Measurements from ENCODE around the gene PIK3C2G. TPM values are rescaled to one million over a fixed set of nuclear protein-coding genes. Genes with fewer than 3 reads are reported as not detected.

The PIK3C2G gene
- total RNA-seq, 2 donors from 2014 or later = not detected

DNA sequence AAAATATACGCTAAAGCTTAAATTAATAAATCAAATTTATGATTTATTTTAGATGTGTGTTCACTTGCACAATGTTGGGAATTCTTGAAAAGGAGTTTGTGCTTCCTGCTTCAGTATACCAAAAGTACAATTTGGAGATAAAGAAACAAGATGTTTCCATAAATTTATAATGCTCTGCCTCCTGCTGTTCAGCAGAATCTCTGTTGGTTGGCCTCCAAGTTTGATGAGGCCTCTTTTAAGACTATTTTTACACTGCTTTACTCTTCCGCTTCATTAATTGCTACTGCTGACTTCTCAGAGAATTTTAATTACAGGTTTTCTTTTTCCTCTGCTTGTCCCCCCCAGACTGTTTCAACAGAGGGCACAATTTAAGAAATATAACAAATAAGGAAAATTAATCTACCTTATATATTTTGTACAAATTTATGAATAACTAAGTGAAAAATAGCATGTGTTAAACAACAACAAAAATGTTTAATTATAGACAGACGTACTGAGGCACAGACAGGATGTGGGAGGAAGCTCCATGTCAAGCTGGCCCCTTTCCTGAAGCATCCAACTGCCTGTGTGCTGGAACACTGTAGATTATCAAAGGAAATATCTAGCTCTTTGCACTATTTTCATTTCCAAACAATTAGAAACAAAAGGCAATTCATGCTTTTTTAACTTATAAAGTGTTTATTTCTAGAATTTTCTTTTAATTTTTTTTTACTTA lies 83.9 kb downstream of the PIK3C2G start:
- H3K9me3 Mint-ChIP-seq = peaks cover 7% of the 10 kb centered on the region
- ATAC-seq (replicated peaks) = no peak
- H3K4me1 Mint-ChIP-seq = no peaks in the 10 kb centered on the region
- no peak overlapping the region for H3K4me3 Mint-ChIP-seq
- H3K27ac Mint-ChIP-seq = no peak overlapping the region
- H3K36me3 Mint-ChIP-seq (ENCODE audit: low read depth) = no peaks in the 10 kb centered on the region
- no peaks in the 10 kb centered on the region for H3K27me3 Mint-ChIP-seq

DNA sequence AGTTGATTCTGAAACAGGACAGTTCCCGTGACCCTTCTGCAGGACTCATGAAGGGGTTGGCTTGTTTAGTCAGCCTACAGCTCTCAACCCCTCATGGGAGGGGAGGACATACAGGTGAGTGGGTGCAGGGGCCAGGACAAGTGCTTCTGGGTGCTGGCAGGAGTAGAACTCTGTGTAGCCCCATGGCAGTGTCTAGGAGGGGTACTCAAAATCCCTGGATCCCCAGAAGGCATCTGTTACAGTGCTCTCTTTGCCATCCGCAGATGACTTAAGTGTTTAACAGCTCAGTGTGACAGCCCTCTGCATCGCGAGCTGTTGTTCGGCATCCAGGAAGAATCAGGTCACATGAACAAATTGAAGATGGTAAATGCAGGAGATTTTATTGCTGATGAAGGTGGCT lies 91.0 kb downstream of the PIK3C2G start:
- no peak overlapping the region for H3K27ac Mint-ChIP-seq

DNA sequence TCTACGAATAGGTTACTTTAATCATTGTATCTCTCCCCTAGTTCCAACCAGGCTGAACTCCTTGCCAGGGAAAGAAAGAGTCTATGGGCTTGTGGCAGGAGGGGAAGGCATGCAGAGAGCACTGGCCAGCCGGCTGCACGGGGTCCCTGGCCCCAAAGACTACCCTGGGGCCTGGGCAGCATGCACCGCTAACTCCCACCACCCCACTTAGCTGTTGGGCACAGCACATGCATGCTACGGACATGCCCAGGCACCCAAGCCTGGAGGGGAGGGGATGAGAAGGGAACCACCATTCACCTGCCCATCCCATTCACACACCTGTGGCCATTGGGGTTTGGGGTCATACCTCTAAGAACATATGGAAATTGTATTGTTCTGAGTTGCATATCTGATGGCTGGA lies 94.1 kb downstream of the PIK3C2G start:
- Mint-ChIP-seq H3K9me3 (no peaks in the 10 kb centered on the region), H3K36me3 (ENCODE audit: low read depth) (no peaks in the 10 kb centered on the region), H3K27ac (no peak overlapping the region), H3K4me1 (no peaks in the 10 kb centered on the region), H3K27me3 (no peaks in the 10 kb centered on the region), H3K4me3 (no peak overlapping the region)
- ATAC-seq (replicated peaks) = no peak

More for the DNA sequence above, 91.0 kb downstream of the PIK3C2G start:
- Mint-ChIP-seq H3K4me3 (no peak overlapping the region), H3K27me3 (no peaks in the 10 kb centered on the region), H3K9me3 (peaks cover 4% of the 10 kb centered on the region), H3K36me3 (ENCODE audit: low read depth) (no peaks in the 10 kb centered on the region), H3K4me1 (no peaks in the 10 kb centered on the region)
- no peak for ATAC-seq (replicated peaks)

- Mint-ChIP-seq H3K4me3 (no peak overlapping the region), H3K9me3 (peaks cover 4% of the 10 kb centered on the region), H3K4me1 (no peaks in the 10 kb centered on the region), H3K27me3 (no peaks in the 10 kb centered on the region), H3K27ac (no peak overlapping the region), H3K36me3 (ENCODE audit: low read depth) (no peaks in the 10 kb centered on the region)
- no peak for ATAC-seq (replicated peaks)
Observed at GRCh38 chr12:18358077-18358476, 96.8 kb downstream of the PIK3C2G start.

GRCh38 chr12:18358930-18359329 lies 97.6 kb downstream of the PIK3C2G start:
- H3K9me3 Mint-ChIP-seq = peaks cover 12% of the 10 kb centered on the region
- no peak for ATAC-seq (replicated peaks)
- no peaks in the 10 kb centered on the region for H3K36me3 Mint-ChIP-seq (ENCODE audit: low read depth)
- no peaks in the 10 kb centered on the region for H3K4me1 Mint-ChIP-seq
- H3K27ac Mint-ChIP-seq = no peak overlapping the region
- H3K4me3 Mint-ChIP-seq = no peak overlapping the region
- no peaks in the 10 kb centered on the region for H3K27me3 Mint-ChIP-seq

GRCh38 chr12:18361433-18361832 lies 100.1 kb downstream of the PIK3C2G start:
- Mint-ChIP-seq H3K27me3 (no peaks in the 10 kb centered on the region), H3K9me3 (peaks cover 20% of the 10 kb centered on the region), H3K27ac (no peak overlapping the region), H3K36me3 (ENCODE audit: low read depth) (no peaks in the 10 kb centered on the region), H3K4me3 (no peak overlapping the region), H3K4me1 (no peaks in the 10 kb centered on the region)
- no peak for ATAC-seq (replicated peaks)

DNA sequence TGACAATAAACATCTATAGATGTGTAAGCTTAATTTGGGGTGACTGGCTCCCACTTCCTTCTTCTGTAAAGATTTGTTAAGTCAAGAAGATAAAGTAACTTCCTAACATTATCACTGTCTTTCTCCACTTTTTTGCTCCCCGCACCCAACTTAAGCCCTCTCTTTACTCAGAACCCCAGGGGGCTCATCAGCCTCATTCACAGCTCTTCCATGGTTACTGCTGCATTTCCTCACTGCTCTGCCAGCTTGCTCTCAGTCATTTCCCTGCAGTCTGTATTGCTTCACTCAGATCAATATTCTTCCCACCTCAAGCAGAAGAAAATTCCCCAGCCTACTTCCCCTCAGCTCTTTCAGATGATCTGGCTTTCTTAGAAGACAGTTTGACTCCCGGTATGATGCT lies 102.0 kb downstream of the PIK3C2G start:
- no peaks in the 10 kb centered on the region for H3K27me3 Mint-ChIP-seq
- H3K36me3 Mint-ChIP-seq (ENCODE audit: low read depth) = no peaks in the 10 kb centered on the region
- H3K27ac Mint-ChIP-seq = no peak overlapping the region
- no peak overlapping the region for H3K4me3 Mint-ChIP-seq
- no peaks in the 10 kb centered on the region for H3K4me1 Mint-ChIP-seq
- peaks cover 20% of the 10 kb centered on the region for H3K9me3 Mint-ChIP-seq
- ATAC-seq (replicated peaks) = no peak

GRCh38 chr12:18368594-18368993 lies 107.3 kb downstream of the PIK3C2G start:
- no peaks in the 10 kb centered on the region for H3K4me1 Mint-ChIP-seq

DNA sequence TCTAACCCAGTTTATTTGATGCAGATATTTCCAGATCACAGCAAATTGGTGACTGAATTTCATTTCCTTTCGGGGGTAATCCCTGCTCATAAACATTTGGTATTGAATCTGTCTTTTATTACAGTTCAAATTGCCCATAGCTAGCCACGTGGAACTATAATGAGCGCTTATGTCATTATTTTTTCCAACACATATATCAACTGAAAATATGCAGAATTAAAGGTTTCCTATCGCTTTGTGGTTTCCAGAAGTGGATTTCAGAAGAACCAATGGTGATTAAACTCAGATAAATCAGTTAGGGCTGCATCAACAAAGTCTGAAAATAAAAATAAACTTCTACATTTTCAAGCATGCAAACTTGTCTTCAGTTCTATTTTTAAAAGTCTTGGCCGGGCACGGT lies 111.9 kb downstream of the PIK3C2G start:
- H3K27ac Mint-ChIP-seq = no peak overlapping the region
- H3K4me3 Mint-ChIP-seq = no peak overlapping the region
- no peaks in the 10 kb centered on the region for H3K4me1 Mint-ChIP-seq
- H3K9me3 Mint-ChIP-seq = peaks cover 18% of the 10 kb centered on the region
- no peak for ATAC-seq (replicated peaks)
- H3K36me3 Mint-ChIP-seq (ENCODE audit: low read depth) = no peaks in the 10 kb centered on the region
- no peaks in the 10 kb centered on the region for H3K27me3 Mint-ChIP-seq

More at GRCh38 chr12:18368594-18368993, 107.3 kb downstream of the PIK3C2G start:
- no peak for ATAC-seq (replicated peaks)
- H3K4me3 Mint-ChIP-seq = no peak overlapping the region
- H3K27ac Mint-ChIP-seq = no peak overlapping the region
- peaks cover 19% of the 10 kb centered on the region for H3K9me3 Mint-ChIP-seq
- no peaks in the 10 kb centered on the region for H3K36me3 Mint-ChIP-seq (ENCODE audit: low read depth)
- H3K27me3 Mint-ChIP-seq = no peaks in the 10 kb centered on the region

DNA sequence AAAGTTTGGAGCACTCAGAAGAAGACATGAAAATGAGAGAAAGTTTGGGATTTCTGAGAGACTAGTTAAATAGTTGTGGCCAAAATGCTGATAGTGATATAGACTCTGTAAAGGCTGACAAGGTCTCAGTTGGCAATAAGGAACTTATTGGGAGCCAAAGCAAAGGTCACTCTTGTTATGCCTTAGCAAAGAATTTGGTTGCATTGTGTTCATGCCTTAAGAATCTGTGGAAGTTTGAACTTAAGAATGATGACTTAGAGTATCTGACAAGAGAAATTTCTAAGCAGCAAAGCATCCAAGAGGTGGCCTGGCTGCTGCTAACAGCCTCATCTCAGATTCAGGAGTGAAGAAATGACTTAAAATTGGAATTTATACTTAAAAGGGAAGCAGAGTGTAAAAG lies 113.8 kb downstream of the PIK3C2G start:
- H3K27me3 Mint-ChIP-seq = no peaks in the 10 kb centered on the region
- ATAC-seq (replicated peaks) = no peak
- no peak overlapping the region for H3K4me3 Mint-ChIP-seq
- no peak overlapping the region for H3K27ac Mint-ChIP-seq
- H3K9me3 Mint-ChIP-seq = peaks cover 10% of the 10 kb centered on the region
- H3K36me3 Mint-ChIP-seq (ENCODE audit: low read depth) = no peaks in the 10 kb centered on the region
- no peaks in the 10 kb centered on the region for H3K4me1 Mint-ChIP-seq

- no peak for ATAC-seq (replicated peaks)
- no peak overlapping the region for H3K4me3 Mint-ChIP-seq
- H3K36me3 Mint-ChIP-seq (ENCODE audit: low read depth) = no peaks in the 10 kb centered on the region
- no peaks in the 10 kb centered on the region for H3K27me3 Mint-ChIP-seq
- peaks cover 10% of the 10 kb centered on the region for H3K9me3 Mint-ChIP-seq
- no peaks in the 10 kb centered on the region for H3K4me1 Mint-ChIP-seq
- H3K27ac Mint-ChIP-seq = no peak overlapping the region
Observed at GRCh38 chr12:18375583-18375982, 114.3 kb downstream of the PIK3C2G start.

DNA sequence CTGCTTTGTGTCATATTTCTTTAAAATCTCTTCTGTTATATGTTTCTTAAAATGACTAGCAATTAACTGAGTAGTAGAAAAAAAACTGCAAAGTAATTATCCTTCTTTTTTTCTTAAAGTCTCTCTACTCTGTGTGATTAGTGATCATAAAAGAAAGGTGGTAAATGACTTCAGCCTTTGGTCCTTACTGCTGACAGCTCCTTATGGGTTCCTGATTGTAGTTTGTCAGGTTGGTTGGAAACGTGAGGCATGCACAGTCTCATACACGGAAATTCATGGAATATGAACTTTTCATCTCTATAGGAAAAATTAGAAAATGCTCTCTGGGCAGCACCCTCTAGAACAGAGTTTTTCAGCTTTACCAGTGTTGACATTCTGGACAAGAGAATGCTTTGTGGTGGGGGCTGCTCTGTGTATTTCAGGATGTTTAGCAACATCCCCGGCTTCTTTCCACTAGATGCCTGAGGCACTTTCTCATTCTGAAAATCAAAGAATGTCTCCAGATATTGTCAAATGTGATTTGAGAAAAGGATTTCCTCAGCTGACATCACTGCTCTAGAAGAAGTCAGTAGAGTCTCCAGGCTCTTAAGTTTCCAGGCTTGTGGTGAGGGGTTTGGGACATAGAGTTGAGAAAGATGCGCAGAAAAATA lies 121.0 kb downstream of the PIK3C2G start:
- Mint-ChIP-seq H3K27ac (no peak overlapping the region), H3K27me3 (no peaks in the 10 kb centered on the region), H3K4me1 (no peaks in the 10 kb centered on the region), H3K9me3 (peaks cover 10% of the 10 kb centered on the region), H3K36me3 (ENCODE audit: low read depth) (no peaks in the 10 kb centered on the region), H3K4me3 (no peak overlapping the region)
- no peak for ATAC-seq (replicated peaks)

DNA sequence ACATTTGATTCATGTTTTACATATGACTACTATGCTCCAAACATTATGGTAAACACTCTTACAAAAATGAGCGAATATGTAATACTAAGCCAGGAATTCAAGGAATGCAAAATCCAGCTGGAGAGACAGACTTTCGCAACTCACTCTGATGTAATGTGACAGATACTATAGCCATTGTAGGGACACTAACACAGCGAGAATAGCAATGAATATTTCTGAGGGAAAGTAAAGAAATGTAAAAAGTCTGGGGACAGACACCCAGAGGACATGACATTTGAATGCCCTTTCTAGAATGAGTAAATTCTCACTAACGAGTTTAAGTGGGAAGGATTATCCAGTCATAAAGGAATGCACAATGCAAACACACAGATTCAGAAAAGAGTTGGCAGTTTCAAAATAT lies 121.9 kb downstream of the PIK3C2G start:
- Mint-ChIP-seq H3K36me3 (ENCODE audit: low read depth) (no peaks in the 10 kb centered on the region), H3K27me3 (no peaks in the 10 kb centered on the region), H3K27ac (no peak overlapping the region), H3K4me3 (no peak overlapping the region), H3K4me1 (no peaks in the 10 kb centered on the region), H3K9me3 (peaks cover 10% of the 10 kb centered on the region)
- no peak for ATAC-seq (replicated peaks)

DNA sequence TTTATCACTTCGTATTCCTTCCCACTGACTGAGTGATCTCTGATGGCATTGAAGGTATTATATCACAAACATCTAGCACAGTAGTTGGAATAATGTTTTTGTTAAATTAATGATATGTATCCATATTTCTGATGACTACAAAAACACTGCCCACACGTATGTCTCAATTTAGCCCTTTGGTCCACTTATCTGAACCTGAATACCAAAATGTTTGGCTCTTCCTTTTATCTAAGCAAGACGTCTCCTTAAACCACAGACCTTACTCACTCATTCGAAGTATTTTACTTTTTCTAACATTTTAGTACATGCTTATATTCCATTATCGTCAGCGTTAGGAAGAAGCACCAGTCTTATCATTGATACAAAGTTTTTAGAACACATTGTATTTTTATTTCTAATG lies 126.4 kb downstream of the PIK3C2G start:
- Mint-ChIP-seq H3K36me3 (ENCODE audit: low read depth) (no peaks in the 10 kb centered on the region), H3K9me3 (peaks cover 10% of the 10 kb centered on the region), H3K27me3 (no peaks in the 10 kb centered on the region), H3K27ac (no peak overlapping the region), H3K4me1 (no peaks in the 10 kb centered on the region), H3K4me3 (no peak overlapping the region)
- ATAC-seq (replicated peaks) = no peak

GRCh38 chr12:18389820-18390219 lies 128.5 kb downstream of the PIK3C2G start:
- Mint-ChIP-seq H3K9me3 (peaks cover 14% of the 10 kb centered on the region), H3K27me3 (no peaks in the 10 kb centered on the region), H3K4me1 (no peaks in the 10 kb centered on the region), H3K36me3 (ENCODE audit: low read depth) (no peaks in the 10 kb centered on the region), H3K27ac (no peak overlapping the region), H3K4me3 (no peak overlapping the region)
- ATAC-seq (replicated peaks) = no peak

All from activated T-helper 17 cell treated with anti-CD3 and anti-CD28 coated beads, Interleukin-2, amount 50 U/mL, for 72 hours (primary cell).